IMR-90 (cell line): ENCODE measurements around the gene SCARB1. TPM values are rescaled to one million over a fixed set of nuclear protein-coding genes. Genes with fewer than 3 reads are reported as not detected.
A peak's percentile ranks its signal among the peaks of the same experiment; 100 is the strongest.

Experiments used
- ATAC-seq: fragments of 200-7000 bp; cut with Tn5 transposase; 2 replicates; pipeline ENCODE4 v1.9.1; 2020; ENCODE audit warnings: low read depth, mild to moderate bottlenecking, moderate library complexity
- BruUV-seq: library from RNA; stranded (reverse); fragments of 400-500 nt; replicated peaks from 2 replicates; lab custom pipeline; 2021; lab: Mats Ljungman, UMichigan
- CTCF ChIA-PET: fragments of 300-600 bp; formaldehyde crosslinking; extraction: SDS; loops from one replicate; lab custom pipeline; 2021; ENCODE audit warnings: antibody characterized with exemption; lab: Yijun Ruan, JAX
- POLR2A ChIA-PET: fragments of 300-600 bp; sonication (Branson Sonifier 250); formaldehyde crosslinking; loops from one replicate; lab custom pipeline; 2022; ENCODE audit warnings: antibody characterized with exemption; ENCODE audit not compliant: unreplicated experiment; lab: Charles Lee
- DNase-seq: peaks from one replicate; pipeline ENCODE4 v3.0.0; 2013
- H2AFZ ChIP-seq: replicated peaks from 2 replicates; pipeline ENCODE3; 2013; ENCODE audit warnings: low read length, mild to moderate bottlenecking; ENCODE audit not compliant: poor library complexity
- H2AK5ac ChIP-seq: 2 replicates; pipeline ENCODE4 v1.6.1; 2013; ENCODE audit warnings: low read depth, low read length, inconsistent platforms
- H2AK9ac ChIP-seq: replicated peaks from 2 replicates; pipeline ENCODE3; 2013; ENCODE audit warnings: mild to moderate bottlenecking, low read depth, low read length, moderate library complexity; ENCODE audit not compliant: poor library complexity
- H2BK120ac ChIP-seq: 2 replicates; pipeline ENCODE4 v1.6.1; 2013; ENCODE audit warnings: low read depth, low read length, inconsistent platforms
- H2BK15ac ChIP-seq: 3 replicates; pipeline ENCODE4 v1.6.1; 2013; ENCODE audit warnings: low read depth, low read length, inconsistent platforms
- H2BK20ac ChIP-seq: 2 replicates; pipeline ENCODE4 v1.6.1; 2013; ENCODE audit warnings: low read depth, mild to moderate bottlenecking, inconsistent platforms, low read length, moderate library complexity
- H2BK5ac ChIP-seq: 2 replicates; pipeline ENCODE4 v1.6.1; 2013; ENCODE audit warnings: mild to moderate bottlenecking, low read depth, low read length, inconsistent platforms; ENCODE audit not compliant: poor library complexity, severe bottlenecking
- H3K14ac ChIP-seq: replicated peaks from 2 replicates; pipeline ENCODE4 v1.6.1; 2013; ENCODE audit warnings: low read depth, low read length, inconsistent platforms
- H3K18ac ChIP-seq: 2 replicates; pipeline ENCODE4 v1.6.1; 2013; ENCODE audit warnings: low read depth, low read length, control low read depth
- H3K23ac ChIP-seq: 2 replicates; pipeline ENCODE4 v1.6.1; 2013; ENCODE audit warnings: low read depth, low read length, inconsistent platforms
- H3K27ac ChIP-seq: 2 replicates; pipeline ENCODE4 v1.5.1; 2013; ENCODE audit warnings: mild to moderate bottlenecking, control low read depth, low read length; ENCODE audit not compliant: insufficient read depth
- H3K27me3 ChIP-seq: 2 replicates; pipeline ENCODE4 v1.6.1; 2013; ENCODE audit warnings: low read length; ENCODE audit not compliant: control insufficient read depth, insufficient read depth
- H3K36me3 ChIP-seq: 2 replicates; pipeline ENCODE4 v1.6.1; 2013; ENCODE audit warnings: low read length, mixed read lengths; ENCODE audit not compliant: control insufficient read depth, insufficient read depth
- H3K4ac ChIP-seq: 2 replicates; pipeline ENCODE4 v1.6.1; 2013; ENCODE audit warnings: low read depth, low read length, inconsistent platforms
- H3K4me1 ChIP-seq: 2 replicates; pipeline ENCODE4 v1.6.1; 2013; ENCODE audit warnings: low read length, mixed read lengths; ENCODE audit not compliant: control insufficient read depth, insufficient read depth
- H3K4me2 ChIP-seq: 2 replicates; pipeline ENCODE4 v1.6.1; 2013; ENCODE audit warnings: low read depth, mild to moderate bottlenecking, control low read depth, low read length, moderate library complexity
- H3K4me3 ChIP-seq: 2 replicates; pipeline ENCODE4 v1.5.1; 2013; ENCODE audit warnings: low read depth, mild to moderate bottlenecking, control low read depth, low read length, moderate library complexity; ENCODE audit not compliant: insufficient read depth
- H3K56ac ChIP-seq: 2 replicates; pipeline ENCODE4 v1.6.1; 2013; ENCODE audit warnings: low read length, inconsistent platforms; ENCODE audit not compliant: insufficient read depth; ENCODE audit errors: extremely low read depth
- H3K79me1 ChIP-seq, 2 experiments: 2 replicates each; pipeline ENCODE4 v1.6.1; 2013; ENCODE audit warnings: low read length in 2 of 2, inconsistent platforms in 1 of 2, low read depth in 1 of 2
- H3K9ac ChIP-seq: 2 replicates; pipeline ENCODE4 v1.6.1; 2013; ENCODE audit warnings: low read depth, low read length, control low read depth
- H3K9me1 ChIP-seq: 2 replicates; pipeline ENCODE4 v1.6.1; 2013; ENCODE audit warnings: low read length, inconsistent platforms; ENCODE audit not compliant: insufficient read depth
- H3K9me3 ChIP-seq: 2 replicates; pipeline ENCODE4 v1.6.1; 2013; ENCODE audit warnings: low read length; ENCODE audit not compliant: control insufficient read depth, insufficient read depth
- H4K20me1 ChIP-seq: 2 replicates; pipeline ENCODE4 v1.6.1; 2013; ENCODE audit warnings: low read length, inconsistent platforms; ENCODE audit not compliant: insufficient read depth
- H4K5ac ChIP-seq: 2 replicates; pipeline ENCODE4 v1.6.1; 2013; ENCODE audit warnings: mild to moderate bottlenecking, low read depth, low read length, control low read depth
- H4K8ac ChIP-seq, 2 experiments: 2 replicates each; pipeline ENCODE4 v1.6.1; 2013; ENCODE audit warnings: low read depth in 2 of 2, low read length in 2 of 2, control low read depth in 1 of 2, inconsistent platforms in 1 of 2
- H4K91ac ChIP-seq: 2 replicates; pipeline ENCODE4 v1.6.1; 2013; ENCODE audit warnings: low read depth, low read length, inconsistent platforms; ENCODE audit not compliant: insufficient read depth
- CHD1 ChIP-seq: IDR thresholded peaks from 2 replicates; pipeline ENCODE4 v1.6.1; 2012; ENCODE audit warnings: low read depth, low read length, improper control_type of control experiment
- CTCF ChIP-seq: conservative IDR thresholded peaks from 2 replicates; pipeline ENCODE4 v1.5.1; 2012; ENCODE audit warnings: mild to moderate bottlenecking, low read depth, low read length, improper control_type of control experiment
- ELK1 ChIP-seq: fragments of 150-350 bp; IDR thresholded peaks from 2 replicates; pipeline ENCODE4 v1.6.1; 2016; ENCODE audit warnings: low read depth, mild to moderate bottlenecking, low read length, moderate library complexity, borderline replicate concordance
- FOS ChIP-seq: fragments of 150-350 bp; IDR thresholded peaks from 2 replicates; pipeline ENCODE4 v1.6.1; 2016; ENCODE audit warnings: low read depth, low read length
- MXI1 ChIP-seq: IDR thresholded peaks from 2 replicates; pipeline ENCODE4 v1.6.1; 2012; ENCODE audit warnings: low read depth, mild to moderate bottlenecking, low read length, moderate library complexity, borderline replicate concordance
- NFE2L2 ChIP-seq: fragments of 150-350 bp; IDR thresholded peaks from 2 replicates; pipeline ENCODE4 v1.6.1; 2016; ENCODE audit warnings: low read depth, mild to moderate bottlenecking, low read length
- POLR2A ChIP-seq: IDR thresholded peaks from 2 replicates; pipeline ENCODE4 v1.6.1; 2012; ENCODE audit warnings: mild to moderate bottlenecking, low read depth, low read length
- SMC3 ChIP-seq: fragments of 150-350 bp; IDR thresholded peaks from 2 replicates; pipeline ENCODE4 v1.6.1; 2016; ENCODE audit warnings: low read depth, mild to moderate bottlenecking, antibody characterized with exemption, low read length, moderate library complexity
- WGBS, 2 experiments: methylation state at CpG; one replicate each; pipeline versions ENCODE4 v1.1.5 to v1.1.7; 2013; ENCODE audit warnings: missing lambda C conversion rate in 2 of 2; ENCODE audit not compliant: insufficient read length in 1 of 2; ENCODE audit errors: extremely low coverage in 2 of 2; 5-methylcytosine and 5-hydroxymethylcytosine counted together
- dilution Hi-C: fragments of 300-500 bp; cut with HindIII; formaldehyde crosslinking; loops from one replicate; pipeline ENCODE4 v1.14.3; 2018; ENCODE audit warnings: low sequenced_read_pairs; ENCODE audit not compliant: unreplicated experiment
- in situ Hi-C: fragments of 300-500 bp; cut with MboI; formaldehyde crosslinking; loops from 3 replicates; pipeline ENCODE4 v1.14.3; 2019; ENCODE audit warnings: low sequenced_read_pairs, inconsistent platforms, mixed read lengths
- intact Hi-C: fragments of 100-400 bp; cut with micrococcal nuclease; formaldehyde crosslinking; loops from 2 replicates; pipeline ENCODE4 v1.10.0; 2022
- polyA plus RNA-seq, 3 experiments: library from polyadenylated mRNA; depleted of rRNA; stranded (reverse); fragments of >200 nt; gene quantifications; 2 replicates each; pipeline ENCODE4 v1.2.3, GENCODE V29; 2012; ENCODE audit warnings: low replicate concordance in 1 of 3
- total RNA-seq: library from RNA; depleted of rRNA; stranded (reverse); fragments of >200 nt; gene quantifications from 2 replicates; pipeline ENCODE4 v1.2.3, GENCODE V29; 2012

The SCARB1 gene
- total and polyA plus RNA-seq, 2 of the 4 experiments (the other 2 are of a cell fraction), result 3.0 to 24.8 TPM

- TF ChIP-seq FOS, result no peak
Measured at GRCh38 chr12:124896461-124896860, 32.8 kb upstream of the SCARB1 start (continued).

GRCh38 chr12:124893792-124894516, 30.3 kb upstream of the SCARB1 start:
- intact Hi-C loops, result no loop called here
- 0 out of 2 replicates have a peak overlapping the region, but pooled peaks have one; percentile 39 for H2BK20ac ChIP-seq
- no CpG with 5 or more reads among the region's 9 CpGs for WGBS, 2 experiments

More at GRCh38 chr12:124893792-124894516, 30.3 kb upstream of the SCARB1 start:
- peak overlapping the region; percentile 33; the same call in 1 of the 2 replicates for H3K27ac ChIP-seq
- H3K23ac ChIP-seq, result no peak overlapping the region
- H4K5ac ChIP-seq, result peak overlapping the region; percentile 32; the same call in 1 of the 2 replicates
- H3K4me1 ChIP-seq, result peaks cover 12% of the 10 kb centered on the region
- no peak overlapping the region for H3K56ac ChIP-seq
- POLR2A ChIA-PET, result no interaction called here
- H3K36me3 ChIP-seq, result no peaks in the 10 kb centered on the region
- DNase-seq, result no peak
- H3K4ac ChIP-seq, result peak overlapping the region; percentile 67; the same call in 1 of the 2 replicates
- TF ChIP-seq CTCF, result no peak
- no peak for TF ChIP-seq MXI1
- no peak for TF ChIP-seq CHD1
- no peak for TF ChIP-seq POLR2A
- TF ChIP-seq ELK1, result no peak
- no peak for TF ChIP-seq NFE2L2
- no peak for TF ChIP-seq SMC3
- no peak overlapping the region for H3K4me3 ChIP-seq
- peak overlapping the region in 1 of 2 experiments; percentile 37; a peak in 1 of 4 replicates for H4K8ac ChIP-seq
- no peaks in the 10 kb centered on the region for H3K79me1 ChIP-seq
- no TSS peak for BruUV-seq
- in situ Hi-C loops (no loop called here), dilution Hi-C loops (no loop called here)
- no peak overlapping the region for H2BK5ac ChIP-seq
- no peak overlapping the region for H2BK15ac ChIP-seq
- H4K91ac ChIP-seq, result no peak overlapping the region
- H3K4me2 ChIP-seq, result no peak overlapping the region
- H2BK120ac ChIP-seq, result peak overlapping the region; percentile 48
- no peak overlapping the region; the same call in 1 of the 2 replicates for H3K18ac ChIP-seq
- ATAC-seq, result no peak
- H2AFZ ChIP-seq, result no peak overlapping the region
- CTCF ChIA-PET, result no interaction called here
- 0 out of 2 replicates have a peak, but pooled peaks cover 3% of the 10 kb centered on the region for H3K9me3 ChIP-seq
- no peak overlapping the region for H3K9ac ChIP-seq
- H3K14ac ChIP-seq, result no peak overlapping the region
- no peak overlapping the region for H2AK9ac ChIP-seq
- H3K27me3 ChIP-seq, result no peaks in the 10 kb centered on the region; the same call in 1 of the 2 replicates
- peaks cover 10% of the 10 kb centered on the region for H3K9me1 ChIP-seq
- no peaks in the 10 kb centered on the region for H4K20me1 ChIP-seq
- H2AK5ac ChIP-seq, result no peak overlapping the region; the same call in 1 of the 2 replicates
